H1 (cell line): ENCODE measurements around the gene LINC01488.

Source experiments
- BCL11A ChIP-seq, 2 experiments: IDR thresholded peaks; one replicate each; pipeline ENCODE4 v1.6.1; 2011; ENCODE audit warnings: low read depth in 2 of 2, low read length in 2 of 2, mild to moderate bottlenecking in 2 of 2
- CHD1 ChIP-seq: IDR thresholded peaks from 2 replicates; pipeline ENCODE4 v1.6.1; 2012; ENCODE audit warnings: low read depth, low read length, improper control_type of control experiment
- EP300 ChIP-seq, 2 experiments: IDR thresholded peaks; 1 replicate in 1 of 2; 2 replicates in 1 of 2; pipeline ENCODE4 v1.6.1; 2011 to 2012; ENCODE audit warnings: low read depth in 2 of 2, low read length in 2 of 2, mild to moderate bottlenecking in 2 of 2, borderline replicate concordance in 1 of 2, inconsistent platforms in 1 of 2, moderate library complexity in 1 of 2
- FOSL1 ChIP-seq: IDR thresholded peaks from 2 replicates; pipeline ENCODE4 v1.6.1; 2011; ENCODE audit warnings: mild to moderate bottlenecking, low read depth, low read length, moderate library complexity; ENCODE audit not compliant: insufficient read depth
- HDAC2 ChIP-seq, 2 experiments: fragments of 300-600 bp in 1 of 2; sonication (generic) in 1 of 2; IDR thresholded peaks; 2 replicates each; pipeline ENCODE4 v1.6.1; 2011 to 2012; ENCODE audit warnings: low read depth in 2 of 2, low read length in 2 of 2, mild to moderate bottlenecking in 2 of 2, moderate library complexity in 2 of 2, borderline replicate concordance in 1 of 2, inconsistent platforms in 1 of 2
- JUN ChIP-seq: IDR thresholded peaks from 2 replicates; pipeline ENCODE4 v1.6.1; 2011; ENCODE audit warnings: low read depth, mild to moderate bottlenecking, improper control_type of control experiment, low read length
- POLR2A ChIP-seq, 2 experiments: IDR thresholded peaks; 1 replicate in 1 of 2; 2 replicates in 1 of 2; pipeline ENCODE4 v1.6.1; 2011; ENCODE audit warnings: low read depth in 2 of 2, low read length in 2 of 2, mild to moderate bottlenecking in 2 of 2; ENCODE audit errors: control extremely low read depth in 1 of 2
- POLR2AphosphoS5 ChIP-seq: IDR thresholded peaks from 2 replicates; pipeline ENCODE4 v1.6.1; 2011; ENCODE audit warnings: low read depth, low read length
- RFX5 ChIP-seq: IDR thresholded peaks from 2 replicates; pipeline ENCODE4 v1.6.1; 2011; ENCODE audit warnings: low read depth, low read length, improper control_type of control experiment, borderline replicate concordance
- ZNF274 ChIP-seq: IDR thresholded peaks from 2 replicates; pipeline ENCODE4 v1.7.0; 2012; ENCODE audit warnings: low read length, borderline replicate concordance; ENCODE audit errors: extremely low read depth
- TF ChIP-seq, protein P1 (sequence below), 3 experiments: IDR thresholded peaks; 1 replicate in 2 of 3; 2 replicates in 1 of 3; pipeline versions ENCODE4 v1.5.1 to v1.6.1; 2011; ENCODE audit warnings: low read length in 3 of 3, mild to moderate bottlenecking in 3 of 3, inconsistent platforms in 2 of 3, low read depth in 1 of 3, moderate library complexity in 1 of 3; ENCODE audit not compliant: insufficient read depth in 1 of 3; ENCODE audit errors: control extremely low read depth in 1 of 3

DNA sequence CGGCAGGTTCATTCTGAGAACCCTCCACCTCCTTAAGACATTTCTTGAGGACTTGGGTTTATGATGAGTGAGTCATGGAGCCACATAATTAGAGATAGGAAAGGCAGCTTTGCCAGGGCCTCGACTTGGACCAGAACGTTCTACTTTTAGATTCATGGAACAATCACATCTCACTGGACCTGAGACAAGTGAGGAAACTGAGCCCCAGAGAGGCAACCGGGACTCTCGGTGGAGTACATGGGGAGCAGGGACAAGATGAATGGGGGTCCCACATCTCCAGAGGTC is 59.5 kb downstream of the LINC01488 start:
- TF ChIP-seq, protein P1, sequence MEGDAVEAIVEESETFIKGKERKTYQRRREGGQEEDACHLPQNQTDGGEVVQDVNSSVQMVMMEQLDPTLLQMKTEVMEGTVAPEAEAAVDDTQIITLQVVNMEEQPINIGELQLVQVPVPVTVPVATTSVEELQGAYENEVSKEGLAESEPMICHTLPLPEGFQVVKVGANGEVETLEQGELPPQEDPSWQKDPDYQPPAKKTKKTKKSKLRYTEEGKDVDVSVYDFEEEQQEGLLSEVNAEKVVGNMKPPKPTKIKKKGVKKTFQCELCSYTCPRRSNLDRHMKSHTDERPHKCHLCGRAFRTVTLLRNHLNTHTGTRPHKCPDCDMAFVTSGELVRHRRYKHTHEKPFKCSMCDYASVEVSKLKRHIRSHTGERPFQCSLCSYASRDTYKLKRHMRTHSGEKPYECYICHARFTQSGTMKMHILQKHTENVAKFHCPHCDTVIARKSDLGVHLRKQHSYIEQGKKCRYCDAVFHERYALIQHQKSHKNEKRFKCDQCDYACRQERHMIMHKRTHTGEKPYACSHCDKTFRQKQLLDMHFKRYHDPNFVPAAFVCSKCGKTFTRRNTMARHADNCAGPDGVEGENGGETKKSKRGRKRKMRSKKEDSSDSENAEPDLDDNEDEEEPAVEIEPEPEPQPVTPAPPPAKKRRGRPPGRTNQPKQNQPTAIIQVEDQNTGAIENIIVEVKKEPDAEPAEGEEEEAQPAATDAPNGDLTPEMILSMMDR (IDR thresholded peaks at IDR 0.05; ENCODE audit: control extremely low read depth in 1 of 3, insufficient read depth in 1 of 3, low read depth in 1 of 3, low read length in 3 of 3) = no peak
- TF ChIP-seq POLR2AphosphoS5 (no peak), CHD1 (no peak), EP300 (IDR thresholded peaks at IDR 0.05; ENCODE audit: borderline replicate concordance in 1 of 2, low read depth in 2 of 2, low read length in 2 of 2) (no peak), ZNF274 (no peak), RFX5 (no peak), JUN (no peak), POLR2A (IDR thresholded peaks at IDR 0.05; ENCODE audit: control extremely low read depth in 1 of 2, low read depth in 2 of 2, low read length in 2 of 2) (no peak), FOSL1 (no peak), BCL11A (IDR thresholded peaks at IDR 0.05; ENCODE audit: low read depth in 2 of 2, low read length in 2 of 2) (no peak), HDAC2 (IDR thresholded peaks at IDR 0.05; ENCODE audit: borderline replicate concordance in 1 of 2, low read depth in 2 of 2, low read length in 2 of 2) (no peak)
